ENCODE results near the gene FOXA1.

Gene FOXA1

GRCh38 chr14:37553935-37554550 is 41.0 kb downstream of the FOXA1 start:
- DNase-seq, result no peak

- no peak for DNase-seq
These were observed 43.9 kb downstream of the FOXA1 start for GRCh38 chr14:37551119-37551518.

DNA sequence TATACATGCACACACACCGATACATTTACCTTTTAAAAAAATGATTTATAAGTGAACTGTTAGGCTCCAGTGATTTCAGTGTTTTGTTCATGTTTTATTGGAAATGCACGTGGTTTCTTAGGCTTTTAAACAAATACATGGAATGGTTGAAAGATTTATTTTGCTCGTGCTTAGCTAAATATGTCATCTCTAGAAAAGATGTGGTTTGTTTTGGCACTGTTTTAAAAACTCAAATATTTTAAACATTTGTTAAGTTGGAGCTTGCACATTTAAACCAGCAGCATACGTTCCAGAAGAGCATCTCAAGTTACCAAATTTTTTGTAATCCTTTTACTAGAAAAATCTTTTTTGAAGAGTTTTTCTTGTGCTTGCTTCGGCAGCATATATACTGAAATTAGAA is 44.5 kb downstream of the FOXA1 start:
- no peak for DNase-seq

DNA sequence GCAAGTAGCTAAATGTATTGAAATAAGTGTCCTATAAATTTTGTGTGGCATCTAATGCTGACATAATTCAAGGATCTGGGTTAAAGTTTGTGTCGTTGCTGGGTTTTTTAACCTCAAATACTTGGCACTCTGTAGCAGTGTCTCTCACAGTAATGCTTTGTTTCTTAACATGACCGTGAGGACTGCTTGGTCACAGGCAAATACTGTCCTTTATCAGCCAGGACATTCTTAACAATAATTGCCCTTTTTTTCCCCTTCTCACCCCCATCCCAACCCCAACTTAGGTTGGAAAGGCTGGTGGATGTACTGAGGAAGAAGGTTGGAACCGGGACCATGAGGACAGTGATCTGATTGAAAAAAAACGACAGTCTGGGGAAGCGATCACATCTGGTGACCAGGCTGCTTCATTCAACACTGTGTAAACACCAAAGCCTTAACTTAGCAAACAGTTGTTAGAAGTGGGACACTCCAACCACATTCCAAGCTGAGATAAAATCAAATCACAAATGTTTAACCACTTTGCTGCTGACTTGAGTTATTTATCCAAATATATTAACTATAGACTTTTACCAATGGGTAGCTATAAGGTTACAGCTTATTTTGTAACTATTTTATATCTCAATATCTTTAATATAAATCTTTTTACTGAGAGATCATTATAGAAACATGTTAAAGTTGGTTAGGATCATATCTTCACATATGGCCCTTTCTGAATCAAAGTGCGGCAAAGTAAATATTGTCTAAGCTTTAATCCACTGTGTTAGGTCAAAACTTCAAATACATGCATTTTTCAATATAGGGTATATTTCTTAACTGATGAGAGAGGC is 48.2 kb downstream of the FOXA1 start:
- DNase-seq, result no peak

DNA sequence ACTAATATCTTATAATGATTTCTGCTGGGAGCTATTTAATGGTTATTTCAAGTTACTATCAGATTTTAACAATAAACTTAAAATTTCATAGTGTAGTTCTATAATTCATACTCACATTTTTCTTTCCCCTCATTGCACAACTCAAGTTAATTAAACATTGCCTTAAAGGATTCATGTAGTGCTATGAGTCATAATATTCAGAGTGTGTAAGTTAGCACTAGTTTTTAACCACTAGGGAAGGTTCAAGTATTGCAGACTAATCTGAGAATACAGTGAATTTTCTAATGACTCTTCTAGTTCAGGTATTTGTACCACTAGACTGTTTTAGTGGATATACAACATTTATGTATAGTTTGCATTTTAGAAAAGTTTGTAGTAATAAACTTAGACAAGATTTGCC is 49.9 kb downstream of the FOXA1 start:
- no peak for DNase-seq

DNA sequence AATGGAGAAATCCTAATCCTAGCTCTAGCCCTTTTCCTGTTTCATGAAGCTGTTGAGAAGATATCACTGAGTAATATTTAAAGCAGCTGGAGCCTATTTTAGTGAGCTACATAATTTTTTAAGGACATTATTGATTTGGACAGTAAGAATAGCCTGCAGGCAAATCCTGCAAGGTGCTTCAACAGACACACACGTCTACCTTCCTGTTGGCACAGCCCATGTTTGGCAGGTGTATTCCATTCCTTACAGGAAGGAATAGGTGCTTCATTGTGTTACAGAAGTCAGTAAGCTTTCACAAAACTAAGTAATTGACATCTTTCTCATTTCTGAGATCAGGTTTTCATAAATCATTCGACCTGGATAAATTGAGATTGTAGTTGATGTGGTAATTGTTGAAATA is 50.6 kb downstream of the FOXA1 start:
- DNase-seq, result no peak

GRCh38 chr14:37539992-37540391 is 55.1 kb downstream of the FOXA1 start:
- DNase-seq, result no peak
